ENCODE data around the gene TSPY8.
"Not testable (repeated sequence)": the region's sequence is repeated elsewhere in the genome, so short reads cannot be mapped to it uniquely, and the experiment has no call there.

The TSPY8 gene, protein sequence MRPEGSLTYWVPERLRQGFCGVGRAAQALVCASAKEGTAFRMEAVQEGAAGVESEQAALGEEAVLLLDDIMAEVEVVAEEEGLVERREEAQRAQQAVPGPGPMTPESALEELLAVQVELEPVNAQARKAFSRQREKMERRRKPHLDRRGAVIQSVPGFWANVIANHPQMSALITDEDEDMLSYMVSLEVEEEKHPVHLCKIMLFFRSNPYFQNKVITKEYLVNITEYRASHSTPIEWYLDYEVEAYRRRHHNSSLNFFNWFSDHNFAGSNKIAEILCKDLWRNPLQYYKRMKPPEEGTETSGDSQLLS

DNA sequence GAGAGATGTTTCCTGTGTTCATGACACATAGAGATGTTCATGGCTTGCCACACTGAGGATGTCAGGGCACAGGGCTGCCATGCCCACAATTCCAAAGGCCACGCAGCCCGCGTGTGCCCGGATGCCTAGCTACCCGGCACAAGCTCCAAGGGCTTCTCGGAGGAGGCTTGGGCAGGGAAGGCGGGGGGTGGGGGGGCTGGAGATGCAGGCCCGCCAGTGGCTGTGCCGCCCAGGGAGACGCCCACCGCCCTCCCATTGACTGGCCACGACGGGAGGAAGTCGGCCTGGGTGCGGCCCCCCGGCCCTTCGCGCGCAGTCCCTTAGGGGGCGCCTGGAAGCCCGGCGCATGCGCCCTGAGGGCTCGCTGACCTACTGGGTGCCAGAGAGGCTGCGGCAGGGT is at the start of gene TSPY8:
Gene TSPY8, plus strand, starts transcription at position 301 of the 400 bp plus-strand sequence. Its CDS starts 46 bp downstream, at position 347.
- not testable (repeated sequence) for DNase-seq (ENCODE audit: low read depth)

DNA sequence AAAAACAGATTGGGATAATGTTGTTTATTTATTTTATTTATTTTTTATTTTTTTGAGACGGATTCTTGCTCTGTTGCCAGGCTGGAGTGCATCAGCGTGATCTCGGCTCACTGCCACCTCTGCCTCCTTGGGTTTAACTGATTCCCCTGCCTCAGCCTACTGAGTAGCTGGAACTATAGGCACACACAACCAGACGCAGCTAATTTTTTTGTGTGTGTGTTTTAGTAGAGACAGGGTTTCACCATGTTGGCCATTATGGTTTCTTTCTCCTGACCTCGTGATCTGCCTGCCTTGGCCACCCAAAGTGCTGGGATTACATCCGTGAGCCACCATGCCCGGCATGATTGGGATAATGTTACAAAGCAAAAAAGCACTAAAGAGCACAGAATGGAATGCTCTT is 36.6 kb upstream of the TSPY8 start:
- DNase-seq (ENCODE audit: low read depth): no peak

DNA sequence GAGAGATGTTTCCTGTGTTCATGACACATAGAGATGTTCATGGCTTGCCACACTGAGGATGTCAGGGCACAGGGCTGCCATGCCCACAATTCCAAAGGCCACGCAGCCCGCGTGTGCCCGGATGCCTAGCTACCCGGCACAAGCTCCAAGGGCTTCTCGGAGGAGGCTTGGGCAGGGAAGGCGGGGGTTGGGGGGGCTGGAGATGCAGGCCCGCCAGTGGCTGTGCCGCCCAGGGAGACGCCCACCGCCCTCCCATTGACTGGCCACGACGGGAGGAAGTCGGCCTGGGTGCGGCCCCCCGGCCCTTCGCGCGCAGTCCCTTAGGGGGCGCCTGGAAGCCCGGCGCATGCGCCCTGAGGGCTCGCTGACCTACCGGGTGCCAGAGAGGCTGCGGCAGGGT is 20.4 kb upstream of the TSPY8 start, which contains the start of gene TSPY4:
Gene TSPY4, plus strand, starts transcription at position 301 of the 400 bp plus-strand sequence. Its CDS starts 46 bp downstream, at position 347.
- DNase-seq (ENCODE audit: low read depth): not testable (repeated sequence)

DNA sequence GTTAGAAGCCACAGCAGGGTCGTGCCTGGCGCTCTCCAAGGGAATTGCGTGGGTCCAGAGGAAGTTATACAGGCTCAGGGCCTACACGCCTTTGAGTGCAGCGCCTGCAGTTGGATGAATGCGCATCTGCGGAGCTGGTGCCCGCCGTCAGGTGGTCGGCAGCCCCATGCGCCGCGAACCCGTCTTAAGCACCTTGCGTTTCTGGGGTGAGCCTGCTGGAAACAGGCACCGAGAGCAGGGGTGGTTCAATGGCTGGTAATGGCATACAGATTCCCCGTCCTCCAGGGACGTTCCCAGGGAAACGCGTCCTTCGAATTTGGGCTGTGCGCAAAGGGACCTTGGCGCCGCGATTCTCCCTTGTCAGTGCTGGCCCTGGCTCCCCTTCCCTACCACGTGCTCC is 38.9 kb downstream of the TSPY8 start:
- DNase-seq (ENCODE audit: low read depth): not testable (repeated sequence)

DNA sequence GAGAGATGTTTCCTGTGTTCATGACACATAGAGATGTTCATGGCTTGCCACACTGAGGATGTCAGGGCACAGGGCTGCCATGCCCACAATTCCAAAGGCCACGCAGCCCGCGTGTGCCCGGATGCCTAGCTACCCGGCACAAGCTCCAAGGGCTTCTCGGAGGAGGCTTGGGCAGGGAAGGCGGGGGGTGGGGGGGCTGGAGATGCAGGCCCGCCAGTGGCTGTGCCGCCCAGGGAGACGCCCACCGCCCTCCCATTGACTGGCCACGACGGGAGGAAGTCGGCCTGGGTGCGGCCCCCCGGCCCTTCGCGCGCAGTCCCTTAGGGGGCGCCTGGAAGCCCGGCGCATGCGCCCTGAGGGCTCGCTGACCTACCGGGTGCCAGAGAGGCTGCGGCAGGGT is 40.5 kb downstream of the TSPY8 start, which contains the start of gene TSPY3:
Gene TSPY3, plus strand, starts transcription at position 301 of the 400 bp plus-strand sequence. Its CDS starts 46 bp downstream, at position 347.
- DNase-seq (ENCODE audit: low read depth): not testable (repeated sequence)
